Ishikawa (cell line): ENCODE results near the gene KDM1A.

Experiments
- CREB1 ChIP-seq: IDR thresholded peaks from 2 replicates; pipeline ENCODE4 v1.6.1; 2012; ENCODE audit warnings: low read depth
- EGR1 ChIP-seq: IDR thresholded peaks from 2 replicates; pipeline ENCODE4 v1.6.1; 2012
- EP300 ChIP-seq: IDR thresholded peaks from 2 replicates; pipeline ENCODE4 v1.6.1; 2012; ENCODE audit warnings: borderline replicate concordance
- MAX ChIP-seq: IDR thresholded peaks from 2 replicates; pipeline ENCODE4 v1.6.1; 2012
- TAF1 ChIP-seq: IDR thresholded peaks from 2 replicates; pipeline ENCODE4 v1.6.1; 2012; ENCODE audit warnings: low read depth, mild to moderate bottlenecking
- TEAD4 ChIP-seq: IDR thresholded peaks from 2 replicates; pipeline ENCODE4 v1.6.1; 2012
- YY1 ChIP-seq: IDR thresholded peaks from 2 replicates; pipeline ENCODE4 v1.6.1; 2012; ENCODE audit warnings: low read depth
- ZBTB7A ChIP-seq: IDR thresholded peaks from 2 replicates; pipeline ENCODE4 v1.6.1; 2012; ENCODE audit warnings: low read depth

- no peak for TF ChIP-seq EP300
- TF ChIP-seq MAX: no peak
- no peak for TF ChIP-seq ZBTB7A
- no peak for TF ChIP-seq EGR1
- peak; percentile 91 for TF ChIP-seq TEAD4
- no peak for TF ChIP-seq YY1
- TF ChIP-seq TAF1: no peak
- no peak for TF ChIP-seq CREB1
These were observed 80.9 kb downstream of the KDM1A start for GRCh38 chr1:23100074-23100748.
